Measurements from ENCODE around the gene PLK1.
A peak's percentile ranks its signal among the peaks of the same experiment; 100 is the strongest.

Gene PLK1

GRCh38 chr16:23724096-23724784, 45.6 kb downstream of the PLK1 start:
- Histone ChIP-seq H2AFZ (ENCODE audit: insufficient read depth, low read length, poor library complexity) (no peak overlapping the region), H3K4me3 (ENCODE audit: low read depth, low read length) (no peak overlapping the region), H4K8ac (ENCODE audit: low read depth, low read length) (no peak overlapping the region), H2BK120ac (ENCODE audit: insufficient read depth, low read length, poor library complexity) (no peak overlapping the region), H3K18ac (ENCODE audit: low read length) (no peak overlapping the region), H3K27ac (ENCODE audit: low read depth, low read length) (no peak overlapping the region), H3K4me2 (ENCODE audit: low read length) (no peak overlapping the region), H3K23ac (ENCODE audit: low read length) (no peak overlapping the region), H3K36me3 (ENCODE audit: control insufficient read depth in 1 of 2, insufficient read depth in 2 of 2, low read length in 2 of 2) (no peaks in the 10 kb centered on the region), H4K91ac (ENCODE audit: low read depth, low read length) (no peak overlapping the region), H3K4ac (ENCODE audit: low read depth, low read length) (no peak overlapping the region), H3K79me2 (ENCODE audit: control insufficient read depth, insufficient read depth, low read length, poor library complexity) (no peaks in the 10 kb centered on the region), H3K9me3 (ENCODE audit: insufficient read depth, low read depth, low read length) (no peaks in the 10 kb centered on the region), H3K9ac (ENCODE audit: low read length) (no peak overlapping the region), H3K4me1 (ENCODE audit: control insufficient read depth in 1 of 2, insufficient read depth in 2 of 2, low read length in 2 of 2) (no peaks in the 10 kb centered on the region), H2BK12ac (ENCODE audit: low read length) (no peak overlapping the region), H4K12ac (ENCODE audit: low read depth, low read length) (no peak overlapping the region), H3K14ac (ENCODE audit: low read length) (no peak overlapping the region), H3K27me3 (ENCODE audit: insufficient read depth, low read length) (no peaks in the 10 kb centered on the region), H2BK5ac (ENCODE audit: low read depth, low read length, poor library complexity) (no peak overlapping the region), H3K79me1 (ENCODE audit: low read length) (no peaks in the 10 kb centered on the region), H2AK5ac (ENCODE audit: low read length) (no peak overlapping the region)
- no peak for DNase-seq
- no CpG with 5 or more reads among the region's 8 CpGs for whole genome bisulfite sequencing (ENCODE audit: extremely low coverage, insufficient coverage, insufficient read length)

- H3K23ac ChIP-seq (ENCODE audit: low read length), result no peak overlapping the region
- no peak overlapping the region for H2AFZ ChIP-seq (ENCODE audit: insufficient read depth, low read length, poor library complexity)
- no peaks in the 10 kb centered on the region for H3K79me2 ChIP-seq (ENCODE audit: control insufficient read depth, insufficient read depth, low read length, poor library complexity)
- H4K12ac ChIP-seq (ENCODE audit: low read depth, low read length), result no peak overlapping the region
- no peak overlapping the region for H4K91ac ChIP-seq (ENCODE audit: low read depth, low read length)
- H3K27me3 ChIP-seq (ENCODE audit: insufficient read depth, low read length), result no peaks in the 10 kb centered on the region
- H3K36me3 ChIP-seq (ENCODE audit: control insufficient read depth in 1 of 2, insufficient read depth in 2 of 2, low read length in 2 of 2), result no peaks in the 10 kb centered on the region
- H2BK120ac ChIP-seq (ENCODE audit: insufficient read depth, low read length, poor library complexity), result no peak overlapping the region
- H3K4ac ChIP-seq (ENCODE audit: low read depth, low read length), result no peak overlapping the region
- WGBS (ENCODE audit: extremely low coverage, insufficient coverage, insufficient read length), result no CpG with 5 or more reads among the region's 3 CpGs
- no peak overlapping the region for H2BK12ac ChIP-seq (ENCODE audit: low read length)
- no peak overlapping the region for H3K14ac ChIP-seq (ENCODE audit: low read length)
- no peaks in the 10 kb centered on the region for H3K4me1 ChIP-seq (ENCODE audit: control insufficient read depth in 1 of 2, insufficient read depth in 2 of 2, low read length in 2 of 2)
- H2AK5ac ChIP-seq (ENCODE audit: low read length), result no peak overlapping the region
- no peaks in the 10 kb centered on the region for H3K9me3 ChIP-seq (ENCODE audit: insufficient read depth, low read depth, low read length)
- H3K79me1 ChIP-seq (ENCODE audit: low read length), result no peaks in the 10 kb centered on the region
- H3K18ac ChIP-seq (ENCODE audit: low read length), result no peak overlapping the region
- H3K4me2 ChIP-seq (ENCODE audit: low read length), result no peak overlapping the region
- H3K27ac ChIP-seq (ENCODE audit: low read depth, low read length), result no peak overlapping the region
- H3K9ac ChIP-seq (ENCODE audit: low read length), result no peak overlapping the region
- H2BK5ac ChIP-seq (ENCODE audit: low read depth, low read length, poor library complexity), result no peak overlapping the region
- no peak for DNase-seq
- no peak overlapping the region for H3K4me3 ChIP-seq (ENCODE audit: low read depth, low read length)
- no peak overlapping the region for H4K8ac ChIP-seq (ENCODE audit: low read depth, low read length)
Observed at GRCh38 chr16:23724785-23725131, 46.1 kb downstream of the PLK1 start.

GRCh38 chr16:23726710-23727109, 48.0 kb downstream of the PLK1 start:
- H2AFZ ChIP-seq (ENCODE audit: insufficient read depth, low read length, poor library complexity), result no peak overlapping the region
- H2BK12ac ChIP-seq (ENCODE audit: low read length), result no peak overlapping the region
- no peaks in the 10 kb centered on the region for H3K79me2 ChIP-seq (ENCODE audit: control insufficient read depth, insufficient read depth, low read length, poor library complexity)
- no peaks in the 10 kb centered on the region for H3K36me3 ChIP-seq (ENCODE audit: control insufficient read depth in 1 of 2, insufficient read depth in 2 of 2, low read length in 2 of 2)
- no peak overlapping the region for H2AK5ac ChIP-seq (ENCODE audit: low read length)
- no CpG with 5 or more reads among the region's 3 CpGs for WGBS (ENCODE audit: extremely low coverage, insufficient coverage, insufficient read length)
- no peak for DNase-seq
- H2BK5ac ChIP-seq (ENCODE audit: low read depth, low read length, poor library complexity), result no peak overlapping the region
- no peak overlapping the region for H4K91ac ChIP-seq (ENCODE audit: low read depth, low read length)
- no peak overlapping the region for H4K8ac ChIP-seq (ENCODE audit: low read depth, low read length)
- H3K27ac ChIP-seq (ENCODE audit: low read depth, low read length), result no peak overlapping the region
- no peak overlapping the region for H3K4ac ChIP-seq (ENCODE audit: low read depth, low read length)
- H3K4me2 ChIP-seq (ENCODE audit: low read length), result no peak overlapping the region
- no peaks in the 10 kb centered on the region for H3K9me3 ChIP-seq (ENCODE audit: insufficient read depth, low read depth, low read length)
- no peak overlapping the region for H3K14ac ChIP-seq (ENCODE audit: low read length)
- H4K12ac ChIP-seq (ENCODE audit: low read depth, low read length), result no peak overlapping the region
- no peak overlapping the region for H3K9ac ChIP-seq (ENCODE audit: low read length)
- H3K18ac ChIP-seq (ENCODE audit: low read length), result no peak overlapping the region
- H3K79me1 ChIP-seq (ENCODE audit: low read length), result no peaks in the 10 kb centered on the region
- no peak overlapping the region for H2BK120ac ChIP-seq (ENCODE audit: insufficient read depth, low read length, poor library complexity)
- no peaks in the 10 kb centered on the region for H3K27me3 ChIP-seq (ENCODE audit: insufficient read depth, low read length)
- H3K4me1 ChIP-seq (ENCODE audit: control insufficient read depth in 1 of 2, insufficient read depth in 2 of 2, low read length in 2 of 2), result no peaks in the 10 kb centered on the region
- no peak overlapping the region for H3K4me3 ChIP-seq (ENCODE audit: low read depth, low read length)
- no peak overlapping the region for H3K23ac ChIP-seq (ENCODE audit: low read length)

- Histone ChIP-seq H3K36me3 (ENCODE audit: control insufficient read depth in 1 of 2, insufficient read depth in 2 of 2, low read length in 2 of 2) (no peaks in the 10 kb centered on the region), H3K4me2 (ENCODE audit: low read length) (no peak overlapping the region), H3K79me1 (ENCODE audit: low read length) (no peaks in the 10 kb centered on the region), H3K23ac (ENCODE audit: low read length) (no peak overlapping the region), H3K4me1 (ENCODE audit: control insufficient read depth in 1 of 2, insufficient read depth in 2 of 2, low read length in 2 of 2) (no peaks in the 10 kb centered on the region), H2BK12ac (ENCODE audit: low read length) (no peak overlapping the region), H3K27me3 (ENCODE audit: insufficient read depth, low read length) (no peaks in the 10 kb centered on the region), H2BK120ac (ENCODE audit: insufficient read depth, low read length, poor library complexity) (no peak overlapping the region), H3K18ac (ENCODE audit: low read length) (no peak overlapping the region), H3K9ac (ENCODE audit: low read length) (no peak overlapping the region), H4K12ac (ENCODE audit: low read depth, low read length) (no peak overlapping the region), H3K4ac (ENCODE audit: low read depth, low read length) (no peak overlapping the region), H3K79me2 (ENCODE audit: control insufficient read depth, insufficient read depth, low read length, poor library complexity) (no peaks in the 10 kb centered on the region), H4K8ac (ENCODE audit: low read depth, low read length) (no peak overlapping the region), H3K4me3 (ENCODE audit: low read depth, low read length) (no peak overlapping the region), H3K9me3 (ENCODE audit: insufficient read depth, low read depth, low read length) (no peaks in the 10 kb centered on the region), H3K27ac (ENCODE audit: low read depth, low read length) (no peak overlapping the region), H2AK5ac (ENCODE audit: low read length) (no peak overlapping the region), H3K14ac (ENCODE audit: low read length) (no peak overlapping the region), H4K91ac (ENCODE audit: low read depth, low read length) (no peak overlapping the region), H2BK5ac (ENCODE audit: low read depth, low read length, poor library complexity) (no peak overlapping the region), H2AFZ (ENCODE audit: insufficient read depth, low read length, poor library complexity) (no peak overlapping the region)
- DNase-seq, result peak in 1 of 2 donors; percentile 9
- WGBS (ENCODE audit: extremely low coverage, insufficient coverage, insufficient read length), result 100% methylated on average over 1 of the region's 10 CpGs
Observed at GRCh38 chr16:23728112-23728477, 49.4 kb downstream of the PLK1 start.

All from trophoblast cell (in vitro differentiated cells and primary cell).